ENCODE measurements around the gene CATSPER3. TPM values are rescaled to one million over a fixed set of nuclear protein-coding genes. Genes with fewer than 3 reads are reported as not detected.
A peak's percentile ranks its signal among the peaks of the same experiment; 100 is the strongest.

CATSPER3 gene
- polyA plus RNA-seq, 3 donors, result 0.15 to 0.60 (median 0.52) TPM

- peaks cover 62 to 97% (median 76%) of the 10 kb centered on the region in 3 donors for H3K27me3 Mint-ChIP-seq (ENCODE audit: low read depth in 3 of 3)
- intact Hi-C loops (cut with micrococcal nuclease), result no loop called here
- no peaks in the 10 kb centered on the region for H3K4me1 Mint-ChIP-seq
- 88% methylated on average over 2 of the region's 2 CpGs for WGBS (ENCODE audit: insufficient coverage)
- no peaks in the 10 kb centered on the region for H3K79me2 ChIP-seq (ENCODE audit: insufficient read depth, low read length)
- peaks cover 0 to 2% (median 0%) of the 10 kb centered on the region in 7 donors for H3K9me3 Mint-ChIP-seq
- no peaks in the 10 kb centered on the region for H3K36me3 ChIP-seq (replicated peaks in 1 of 2; ENCODE audit: control insufficient read depth in 1 of 2, insufficient read depth in 2 of 2, low read length in 2 of 2)
- H3K36me3 Mint-ChIP-seq, result no peaks in the 10 kb centered on the region
- no peak overlapping the region for H3K27ac ChIP-seq (ENCODE audit: low read depth in 1 of 2, low read length in 2 of 2)
- H3K4me3 ChIP-seq (replicated peaks in 1 of 3; ENCODE audit: low read depth in 2 of 3, low read length in 3 of 3), result no peak overlapping the region
- peaks cover 0 to 11% of the 10 kb centered on the region in 2 donors for H3K9me3 ChIP-seq (replicated peaks in 1 of 2; ENCODE audit: control insufficient read depth in 1 of 2, insufficient read depth in 1 of 2, low read length in 2 of 2)
- H3K27ac Mint-ChIP-seq, result no peak overlapping the region
- peaks cover 32 to 90% of the 10 kb centered on the region in 2 donors for H3K27me3 ChIP-seq (ENCODE audit: control insufficient read depth in 2 of 2, insufficient read depth in 2 of 2, low read length in 2 of 2)
- H4K20me1 ChIP-seq (ENCODE audit: insufficient read depth, low read length), result no peaks in the 10 kb centered on the region
- no peaks in the 10 kb centered on the region for H3K4me1 ChIP-seq (ENCODE audit: control insufficient read depth in 1 of 2, insufficient read depth in 2 of 2, low read length in 2 of 2)
- no peak for TF ChIP-seq CTCF (IDR thresholded peaks at IDR 0.05)
- no peak overlapping the region for H3K4me2 ChIP-seq (replicated peaks; ENCODE audit: extremely low read depth, low read length, poor library complexity, severe bottlenecking)
- no peak overlapping the region for H3K9ac ChIP-seq (ENCODE audit: insufficient read depth, low read length, poor library complexity, severe bottlenecking)
- no peak overlapping the region for H2AFZ ChIP-seq (ENCODE audit: insufficient read depth, low read depth, low read length, poor library complexity, severe bottlenecking)
- no peak for DNase-seq
- peak overlapping the region in 1 of 2 donors; percentile 61 for H3K4me3 Mint-ChIP-seq
Measured at GRCh38 chr5:135047347-135047695, 79.6 kb downstream of the CATSPER3 start.

GRCh38 chr5:135048286-135048685 is 80.6 kb downstream of the CATSPER3 start:
- Mint-ChIP-seq H3K4me1 (peaks cover 1% of the 10 kb centered on the region), H3K9me3 (peaks cover 0 to 2% (median 0%) of the 10 kb centered on the region in 7 donors), H3K4me3 (peak overlapping the region in 1 of 2 donors; percentile 72), H3K36me3 (no peaks in the 10 kb centered on the region), H3K27me3 (ENCODE audit: low read depth in 3 of 3) (peaks cover 63 to 97% (median 76%) of the 10 kb centered on the region in 3 donors), H3K27ac (no peak overlapping the region)
- WGBS (ENCODE audit: insufficient coverage), result 100% methylated on average over 2 of the region's 2 CpGs
- Histone ChIP-seq H3K9me3 (replicated peaks in 1 of 2; ENCODE audit: control insufficient read depth in 1 of 2, insufficient read depth in 1 of 2, low read length in 2 of 2) (peaks cover 0 to 5% of the 10 kb centered on the region in 2 donors), H2AFZ (ENCODE audit: insufficient read depth, low read depth, low read length, poor library complexity, severe bottlenecking) (no peak overlapping the region), H4K20me1 (ENCODE audit: insufficient read depth, low read length) (no peaks in the 10 kb centered on the region), H3K4me1 (ENCODE audit: control insufficient read depth in 1 of 2, insufficient read depth in 2 of 2, low read length in 2 of 2) (no peaks in the 10 kb centered on the region), H3K9ac (ENCODE audit: insufficient read depth, low read length, poor library complexity, severe bottlenecking) (no peak overlapping the region), H3K27me3 (ENCODE audit: control insufficient read depth in 2 of 2, insufficient read depth in 2 of 2, low read length in 2 of 2) (peaks cover 26 to 90% of the 10 kb centered on the region in 2 donors), H3K36me3 (replicated peaks in 1 of 2; ENCODE audit: control insufficient read depth in 1 of 2, insufficient read depth in 2 of 2, low read length in 2 of 2) (no peaks in the 10 kb centered on the region), H3K79me2 (ENCODE audit: insufficient read depth, low read length) (no peaks in the 10 kb centered on the region), H3K4me3 (replicated peaks in 1 of 3; ENCODE audit: low read depth in 2 of 3, low read length in 3 of 3) (no peak overlapping the region), H3K27ac (ENCODE audit: low read depth in 1 of 2, low read length in 2 of 2) (no peak overlapping the region), H3K4me2 (replicated peaks; ENCODE audit: extremely low read depth, low read length, poor library complexity, severe bottlenecking) (no peak overlapping the region)
- TF ChIP-seq CTCF (IDR thresholded peaks at IDR 0.05), result no peak
- intact Hi-C loops (cut with micrococcal nuclease), result no loop called here
- no peak for DNase-seq

Measured in CD14-positive monocyte (primary cell).